Body of pancreas (tissue), 4 donors: Measurements from ENCODE around the gene NDUFAB1.

ENCODE experiments used
- CTCF ChIP-seq, 7 experiments: fragments of 450-650 bp in 4 of 7; fragments of 200-600 bp in 3 of 7; sonication (generic) in 3 of 7; IDR thresholded peaks; one replicate each; pipeline ENCODE4 v1.5.1; 2016 to 2019; ENCODE audit warnings: antibody characterized with exemption in 7 of 7
- POLR2A ChIP-seq, 3 donors: fragments of 450-650 bp; IDR thresholded peaks; one replicate each; pipeline ENCODE4 v1.6.1; 2016; ENCODE audit warnings: antibody characterized with exemption in 3 of 3, mild to moderate bottlenecking in 2 of 3

- TF ChIP-seq CTCF (IDR thresholded peaks at IDR 0.05) (no peak), POLR2A (IDR thresholded peaks at IDR 0.05) (no peak)
Measured at GRCh38 chr16:23577493-23577892, 18.6 kb downstream of the NDUFAB1 start.
